Right ventricle myocardium superior (tissue), 1 donor: ENCODE measurements around the gene IDH1. TPM values are rescaled to one million over a fixed set of nuclear protein-coding genes. Genes with fewer than 3 reads are reported as not detected.
"Not testable (repeated sequence)": the region's sequence is repeated elsewhere in the genome, so short reads cannot be mapped to it uniquely, and the experiment has no call there.

Experiments
- ATAC-seq: fragments of 200-7000 bp; cut with Tn5 transposase; one replicate; pipeline ENCODE4 v1.9.1; 2020; ENCODE audit warnings: mild to moderate bottlenecking; ENCODE audit not compliant: poor library complexity
- DNase-seq: peaks from one replicate; pipeline ENCODE4 v3.0.0-alpha.2; 2020
- intact Hi-C: fragments of 100-400 bp; cut with DNase I; formaldehyde crosslinking; loops from one replicate; pipeline ENCODE4 v1.11.2; 2022
- total RNA-seq: library from RNA; stranded (reverse); fragmentation: NEBNext Ultra II Directional; extraction: Animal tissue kit (Norgen Biotek cat#: 25700); gene quantifications from one replicate; pipeline ENCODE4 v1.2.1, GENCODE V29; 2021
- donor health status: DM: no; HTN: yes; CAD: no; lungs with severe emphysema.

IDH1 gene
- total RNA-seq, 1 donor from 2014 or later = 43.6 TPM

- DNase-seq (no peak), ATAC-seq (no peak)
- intact Hi-C loops = no loop called here
These were observed 19.0 kb downstream of the IDH1 start for GRCh38 chr2:208235860-208236259.

GRCh38 chr2:208234786-208235185, 20.1 kb downstream of the IDH1 start:
- intact Hi-C loops = no loop called here
- DNase-seq (no peak), ATAC-seq (no peak)

GRCh38 chr2:208228476-208228875, 26.4 kb downstream of the IDH1 start:
- ATAC-seq (no peak), DNase-seq (no peak)
- intact Hi-C loops = no loop called here

GRCh38 chr2:208227581-208228232, 27.2 kb downstream of the IDH1 start:
- intact Hi-C loops = no loop called here
- no peak for DNase-seq
- ATAC-seq = no peak

- intact Hi-C loops = no loop called here
- ATAC-seq = no peak
- DNase-seq = no peak
These were observed 30.1 kb downstream of the IDH1 start for GRCh38 chr2:208224802-208225201.

- ATAC-seq (no peak), DNase-seq (no peak)
- intact Hi-C loops = no loop called here
These were observed 32.5 kb downstream of the IDH1 start for GRCh38 chr2:208222351-208222750.

GRCh38 chr2:208221873-208222272, 33.0 kb downstream of the IDH1 start:
- ATAC-seq, intact Hi-C loops, DNase-seq: not testable (repeated sequence)

GRCh38 chr2:208210688-208211451, 44.0 kb downstream of the IDH1 start:
- ATAC-seq (no peak), DNase-seq (no peak)
- intact Hi-C loops = no loop called here

GRCh38 chr2:208208335-208209085, 46.4 kb downstream of the IDH1 start:
- DNase-seq = no peak
- ATAC-seq = no peak
- intact Hi-C loops = no loop called here

- no peak for DNase-seq
- intact Hi-C loops = no loop called here
- ATAC-seq = no peak
These were observed 47.1 kb downstream of the IDH1 start for GRCh38 chr2:208207769-208208168.

GRCh38 chr2:208204166-208204565, 50.7 kb downstream of the IDH1 start:
- intact Hi-C loops = no loop called here
- ATAC-seq (no peak), DNase-seq (no peak)

- DNase-seq (no peak), ATAC-seq (no peak)
- intact Hi-C loops = no loop called here
These were observed 59.3 kb downstream of the IDH1 start for GRCh38 chr2:208195531-208195930.

GRCh38 chr2:208192611-208193236, 62.1 kb downstream of the IDH1 start:
- ATAC-seq (no peak), DNase-seq (no peak)
- intact Hi-C loops = no loop called here

GRCh38 chr2:208189810-208190503, 64.9 kb downstream of the IDH1 start, which contains the start of gene C2orf80:
Gene C2orf80 (minus strand): TSS chr2:208190030. CDS start chr2:208186986, 3,044 bp downstream.
- DNase-seq (no peak), ATAC-seq (no peak)
- intact Hi-C loops = no loop called here

- intact Hi-C loops = no loop called here
- ATAC-seq = no peak
- no peak for DNase-seq
These were observed 65.6 kb downstream of the IDH1 start for GRCh38 chr2:208189069-208189809.

- ATAC-seq (no peak), DNase-seq (no peak)
- intact Hi-C loops = no loop called here
These were observed 68.0 kb downstream of the IDH1 start for GRCh38 chr2:208186893-208187292.

GRCh38 chr2:208186465-208186864, 68.4 kb downstream of the IDH1 start:
- intact Hi-C loops = no loop called here
- no peak for DNase-seq

More at GRCh38 chr2:208186465-208186864, 68.4 kb downstream of the IDH1 start:
- ATAC-seq = no peak
